PC-3 (cell line): ENCODE results near the gene PRADC1. TPM values are rescaled to one million over a fixed set of nuclear protein-coding genes. Genes with fewer than 3 reads are reported as not detected.

Experiments
- ATAC-seq: fragments of 200-7000 bp; cut with Tn5 transposase; 2 replicates; pipeline ENCODE4 v1.9.1; 2020; ENCODE audit warnings: mild to moderate bottlenecking, moderate library complexity
- BruUV-seq: library from RNA; stranded (reverse); fragments of 400-500 nt; replicated peaks from 2 replicates; lab custom pipeline; 2021; lab: Mats Ljungman, UMichigan
- CTCF ChIA-PET: fragments of 300-600 bp; sonication (Branson Sonifier 250); formaldehyde crosslinking; loops from one replicate; lab custom pipeline; 2022; ENCODE audit warnings: antibody characterized with exemption; lab: Charles Lee
- POLR2A ChIA-PET: fragments of 300-600 bp; sonication (Branson Sonifier 250); formaldehyde crosslinking; loops from one replicate; lab custom pipeline; 2022; ENCODE audit warnings: antibody characterized with exemption; ENCODE audit not compliant: unreplicated experiment; lab: Charles Lee
- DNase-seq: peaks from one replicate; pipeline ENCODE4 v3.0.0-alpha.2; 2015
- H2AFZ ChIP-seq: fragments of 300-600 bp; sonication (generic); 2 replicates; pipeline ENCODE4 v1.6.0; 2016; ENCODE audit warnings: antibody characterized with exemption, low read length
- H3F3A ChIP-seq: fragments of 300-600 bp; sonication (generic); one replicate; pipeline ENCODE4 v1.6.0; 2017; ENCODE audit warnings: antibody characterized with exemption, low read length, control low read depth, mild to moderate bottlenecking; ENCODE audit not compliant: unreplicated experiment
- H3K27ac ChIP-seq: fragments of 300-600 bp; sonication (generic); 2 replicates; pipeline ENCODE4 v1.5.1; 2016; ENCODE audit warnings: mild to moderate bottlenecking, low read length
- H3K27me3 ChIP-seq: fragments of 300-600 bp; sonication (generic); 2 replicates; pipeline ENCODE4 v1.6.1; 2016; ENCODE audit warnings: low read length, mixed read lengths
- H3K36me3 ChIP-seq: fragments of 300-600 bp; sonication (generic); 2 replicates; pipeline ENCODE4 v1.6.1; 2016; ENCODE audit warnings: low read depth, mixed run types, low read length, mixed read lengths
- H3K4me1 ChIP-seq: fragments of 300-600 bp; sonication (generic); 2 replicates; pipeline ENCODE4 v1.5.1; 2016; ENCODE audit warnings: low read length; ENCODE audit not compliant: insufficient read depth
- H3K4me2 ChIP-seq: fragments of 300-600 bp; sonication (generic); 2 replicates; pipeline ENCODE4 v1.6.0; 2016; ENCODE audit warnings: low read length
- H3K4me3 ChIP-seq: fragments of 300-600 bp; sonication (generic); 2 replicates; pipeline ENCODE4 v1.5.1; 2016; ENCODE audit warnings: mild to moderate bottlenecking, low read length, mixed read lengths
- H3K79me2 ChIP-seq: fragments of 300-600 bp; sonication (generic); 2 replicates; pipeline ENCODE4 v1.6.1; 2017; ENCODE audit warnings: low read length, mixed read lengths
- H3K9ac ChIP-seq: fragments of 300-600 bp; sonication (generic); 2 replicates; pipeline ENCODE4 v1.6.0; 2016; ENCODE audit warnings: mild to moderate bottlenecking, low read length
- H3K9me2 ChIP-seq: fragments of 300-600 bp; sonication (generic); replicated peaks from 2 replicates; pipeline ENCODE4 v1.6.1; 2016; ENCODE audit warnings: mixed run types, low read length, mixed read lengths
- H3K9me3 ChIP-seq: fragments of 300-600 bp; sonication (generic); 2 replicates; pipeline ENCODE4 v1.6.1; 2016; ENCODE audit warnings: low read length, mixed read lengths
- H4K20me1 ChIP-seq: fragments of 300-600 bp; sonication (generic); 2 replicates; pipeline ENCODE4 v1.6.1; 2016; ENCODE audit warnings: low read length, mixed read lengths
- EZH2 ChIP-seq: fragments of 300-600 bp; sonication (generic); IDR thresholded peaks from one replicate; pipeline ENCODE4 v1.6.1; 2017; ENCODE audit warnings: antibody characterized with exemption, mild to moderate bottlenecking, low read length; ENCODE audit not compliant: unreplicated experiment
- EZH2phosphoT487 ChIP-seq: fragments of 300-600 bp; sonication (generic); IDR thresholded peaks from 2 replicates; pipeline ENCODE4 v1.6.1; 2018; ENCODE audit warnings: mild to moderate bottlenecking, antibody characterized with exemption, low read length, borderline replicate concordance
- intact Hi-C: fragments of 100-400 bp; cut with micrococcal nuclease; formaldehyde crosslinking; loops from 2 replicates; pipeline ENCODE4 v1.9.0; 2023
- total RNA-seq: library from RNA; depleted of rRNA; stranded (reverse); fragments of >200 nt; gene quantifications from 2 replicates; pipeline ENCODE4 v1.2.3, GENCODE V29; 2014
- TF ChIP-seq, protein P1 (sequence below): fragments of 300-600 bp; sonication (generic); conservative IDR thresholded peaks from 2 replicates; pipeline ENCODE4 v1.5.1; 2017; ENCODE audit warnings: antibody characterized with exemption, low read depth, mild to moderate bottlenecking, low read length

The PRADC1 gene
- total RNA-seq, 1 experiment from 2014 or later: 62.5 TPM

- 0 out of 2 replicates have a peak overlapping the region, but pooled peaks have one; percentile 26 for H3K4me2 ChIP-seq
- no peak overlapping the region for H3K4me3 ChIP-seq
- no peak overlapping the region for H2AFZ ChIP-seq
- H3K4me1 ChIP-seq: peaks cover 11% of the 10 kb centered on the region
- no peak overlapping the region for H3K9ac ChIP-seq
- H3K27ac ChIP-seq: no peak overlapping the region
- intact Hi-C loops: no loop called here
- TF ChIP-seq EZH2phosphoT487 (no peak), EZH2 (no peak)
- TF ChIP-seq, protein P1, sequence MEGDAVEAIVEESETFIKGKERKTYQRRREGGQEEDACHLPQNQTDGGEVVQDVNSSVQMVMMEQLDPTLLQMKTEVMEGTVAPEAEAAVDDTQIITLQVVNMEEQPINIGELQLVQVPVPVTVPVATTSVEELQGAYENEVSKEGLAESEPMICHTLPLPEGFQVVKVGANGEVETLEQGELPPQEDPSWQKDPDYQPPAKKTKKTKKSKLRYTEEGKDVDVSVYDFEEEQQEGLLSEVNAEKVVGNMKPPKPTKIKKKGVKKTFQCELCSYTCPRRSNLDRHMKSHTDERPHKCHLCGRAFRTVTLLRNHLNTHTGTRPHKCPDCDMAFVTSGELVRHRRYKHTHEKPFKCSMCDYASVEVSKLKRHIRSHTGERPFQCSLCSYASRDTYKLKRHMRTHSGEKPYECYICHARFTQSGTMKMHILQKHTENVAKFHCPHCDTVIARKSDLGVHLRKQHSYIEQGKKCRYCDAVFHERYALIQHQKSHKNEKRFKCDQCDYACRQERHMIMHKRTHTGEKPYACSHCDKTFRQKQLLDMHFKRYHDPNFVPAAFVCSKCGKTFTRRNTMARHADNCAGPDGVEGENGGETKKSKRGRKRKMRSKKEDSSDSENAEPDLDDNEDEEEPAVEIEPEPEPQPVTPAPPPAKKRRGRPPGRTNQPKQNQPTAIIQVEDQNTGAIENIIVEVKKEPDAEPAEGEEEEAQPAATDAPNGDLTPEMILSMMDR: no peak
- no peaks in the 10 kb centered on the region for H3K9me2 ChIP-seq
- peak; percentile 96 for DNase-seq
- H4K20me1 ChIP-seq: peaks cover 52% of the 10 kb centered on the region
- H3K36me3 ChIP-seq: peaks cover 69% of the 10 kb centered on the region
- no TSS peak for BruUV-seq
- H3F3A ChIP-seq: no peaks in the 10 kb centered on the region
- CTCF ChIA-PET: interaction anchor here (0.5 to 0.6 kb wide), 2 partner anchors 64 to 381 kb away, joined by 3 to 4 read pairs; no protein-coding TSS in a partner anchor
- H3K79me2 ChIP-seq: peaks cover 52% of the 10 kb centered on the region
- ATAC-seq: peak; percentile 98
- no peaks in the 10 kb centered on the region for H3K27me3 ChIP-seq
- POLR2A ChIA-PET: no interaction called here
- no peaks in the 10 kb centered on the region for H3K9me3 ChIP-seq
Observed at GRCh38 chr2:73243884-73244570, 11.0 kb upstream of the PRADC1 start.

- BruUV-seq: no TSS peak
- peaks cover 35% of the 10 kb centered on the region for H3K36me3 ChIP-seq
- no peak overlapping the region for H3K4me2 ChIP-seq
- ATAC-seq (peak; percentile 14; the same call in 1 of the 2 replicates), DNase-seq (peak; percentile 38)
- H4K20me1 ChIP-seq: peaks cover 71% of the 10 kb centered on the region
- no peaks in the 10 kb centered on the region for H3K27me3 ChIP-seq
- no peak overlapping the region for H3K9ac ChIP-seq
- intact Hi-C loops: no loop called here
- H3K9me3 ChIP-seq: no peaks in the 10 kb centered on the region
- H3K79me2 ChIP-seq: peaks cover 77% of the 10 kb centered on the region
- H3K27ac ChIP-seq: no peak overlapping the region
- H3K4me1 ChIP-seq: peaks cover 21% of the 10 kb centered on the region
- ChIA-PET CTCF (no interaction called here), POLR2A (no interaction called here)
- no peaks in the 10 kb centered on the region for H3F3A ChIP-seq
- H3K4me3 ChIP-seq: no peak overlapping the region
- H2AFZ ChIP-seq: no peak overlapping the region
- TF ChIP-seq EZH2phosphoT487 (no peak), EZH2 (no peak)
- TF ChIP-seq, protein P1: no peak
- no peaks in the 10 kb centered on the region for H3K9me2 ChIP-seq
Observed at GRCh38 chr2:73239776-73240175, 6.7 kb upstream of the PRADC1 start.

- BruUV-seq: no TSS peak
- no peaks in the 10 kb centered on the region for H3F3A ChIP-seq
Observed at GRCh38 chr2:73238976-73239375, 5.9 kb upstream of the PRADC1 start.

More at GRCh38 chr2:73238976-73239375, 5.9 kb upstream of the PRADC1 start:
- CTCF ChIA-PET: no interaction called here
- Histone ChIP-seq H3K27ac (no peak overlapping the region), H4K20me1 (peaks cover 67% of the 10 kb centered on the region), H3K4me3 (no peak overlapping the region), H3K9ac (no peak overlapping the region), H3K36me3 (peaks cover 30% of the 10 kb centered on the region), H3K27me3 (no peaks in the 10 kb centered on the region), H3K4me1 (peaks cover 15% of the 10 kb centered on the region), H3K4me2 (no peak overlapping the region), H3K79me2 (peaks cover 82% of the 10 kb centered on the region), H3K9me2 (no peaks in the 10 kb centered on the region), H3K9me3 (no peaks in the 10 kb centered on the region), H2AFZ (no peak overlapping the region)
- TF ChIP-seq, protein P1: no peak
- no peak for TF ChIP-seq EZH2
- no peak for TF ChIP-seq EZH2phosphoT487
- ATAC-seq (no peak), DNase-seq (no peak)
- intact Hi-C loops: no loop called here
- POLR2A ChIA-PET: no interaction called here
